H9 (cell line): Measurements from ENCODE around the gene ERCC2. TPM values are rescaled to one million over a fixed set of nuclear protein-coding genes. Genes with fewer than 3 reads are reported as not detected.

Experiments used
- DNase-seq: peaks from one replicate; pipeline ENCODE4 v3.0.0-alpha.2; 2017
- H2AFZ ChIP-seq: one replicate; pipeline ENCODE4 v1.6.1; 2013; ENCODE audit warnings: mild to moderate bottlenecking, low read length, control low read depth, moderate library complexity
- H2AK5ac ChIP-seq: 2 replicates; pipeline ENCODE4 v1.6.1; 2013; ENCODE audit warnings: low read length, control low read depth, mixed read lengths; ENCODE audit not compliant: insufficient read length
- H2BK120ac ChIP-seq: one replicate; pipeline ENCODE4 v1.6.1; 2013; ENCODE audit warnings: low read depth, mild to moderate bottlenecking, low read length, control low read depth, inconsistent platforms; ENCODE audit not compliant: poor library complexity, severe bottlenecking
- H2BK12ac ChIP-seq: 2 replicates; pipeline ENCODE4 v1.6.1; 2013; ENCODE audit warnings: low read length, control low read depth, mixed read lengths, low read depth; ENCODE audit not compliant: insufficient read length
- H2BK15ac ChIP-seq: 2 replicates; pipeline ENCODE4 v1.6.1; 2013; ENCODE audit warnings: low read depth, low read length, control low read depth
- H2BK20ac ChIP-seq: one replicate; pipeline ENCODE4 v1.6.1; 2013; ENCODE audit warnings: low read depth, mild to moderate bottlenecking, low read length, control low read depth, inconsistent platforms; ENCODE audit not compliant: poor library complexity, severe bottlenecking
- H2BK5ac ChIP-seq: 2 replicates; pipeline ENCODE4 v1.6.1; 2013; ENCODE audit warnings: low read length, control low read depth, mixed read lengths; ENCODE audit not compliant: insufficient read length
- H3K14ac ChIP-seq: 2 replicates; pipeline ENCODE4 v1.6.1; 2013; ENCODE audit warnings: low read length, control low read depth; ENCODE audit not compliant: insufficient read depth
- H3K18ac ChIP-seq: 2 replicates; pipeline ENCODE4 v1.6.1; 2013; ENCODE audit warnings: low read depth, mild to moderate bottlenecking, mixed read lengths, low read length, control low read depth; ENCODE audit not compliant: insufficient read length
- H3K23ac ChIP-seq: 2 replicates; pipeline ENCODE4 v1.6.1; 2013; ENCODE audit warnings: low read length, control low read depth, mixed read lengths, low read depth; ENCODE audit not compliant: insufficient read length
- H3K23me2 ChIP-seq: 2 replicates; pipeline ENCODE4 v1.6.1; 2013; ENCODE audit warnings: low read depth, mild to moderate bottlenecking, mixed read lengths, low read length, control low read depth; ENCODE audit not compliant: insufficient read length, poor library complexity, severe bottlenecking
- H3K27ac ChIP-seq: 2 replicates; pipeline ENCODE4 v1.5.1; 2013; ENCODE audit warnings: low read length, control low read depth, mixed read lengths, low read depth; ENCODE audit not compliant: insufficient read length
- H3K27me3 ChIP-seq: 2 replicates; pipeline ENCODE4 v1.6.1; 2013; ENCODE audit warnings: low read length, control low read depth, inconsistent platforms; ENCODE audit not compliant: insufficient read depth
- H3K4ac ChIP-seq: 2 replicates; pipeline ENCODE4 v1.6.1; 2013; ENCODE audit warnings: low read depth, mild to moderate bottlenecking, control low read depth, inconsistent platforms, low read length, moderate library complexity
- H3K4me1 ChIP-seq: 2 replicates; pipeline ENCODE4 v1.6.1; 2013; ENCODE audit warnings: low read length, control low read depth, inconsistent platforms; ENCODE audit not compliant: insufficient read depth
- H3K4me2 ChIP-seq: 2 replicates; pipeline ENCODE4 v1.6.1; 2013; ENCODE audit warnings: low read length, control low read depth, mixed read lengths; ENCODE audit not compliant: insufficient read length, insufficient read depth
- H3K56ac ChIP-seq: 2 replicates; pipeline ENCODE4 v1.6.1; 2013; ENCODE audit warnings: low read depth, mild to moderate bottlenecking, mixed read lengths, low read length, control low read depth; ENCODE audit not compliant: insufficient read length
- H3K79me1 ChIP-seq: 2 replicates; pipeline ENCODE4 v1.6.1; 2013; ENCODE audit warnings: low read depth, mild to moderate bottlenecking, moderate library complexity, low read length, control low read depth, inconsistent platforms; ENCODE audit not compliant: insufficient read depth, poor library complexity, severe bottlenecking
- H3K79me2 ChIP-seq: 2 replicates; pipeline ENCODE4 v1.6.1; 2013; ENCODE audit warnings: low read length, control low read depth, inconsistent platforms; ENCODE audit not compliant: insufficient read depth
- H3K9ac ChIP-seq: 2 replicates; pipeline ENCODE4 v1.6.1; 2013; ENCODE audit warnings: low read length, control low read depth, mixed read lengths; ENCODE audit not compliant: insufficient read length; ENCODE audit errors: extremely low read depth
- H3K9me3 ChIP-seq: one replicate; pipeline ENCODE4 v1.6.1; 2013; ENCODE audit warnings: low read depth, low read length, inconsistent platforms; ENCODE audit not compliant: control insufficient read depth
- H3T11ph ChIP-seq: one replicate; pipeline ENCODE4 v1.6.1; 2013; ENCODE audit warnings: mild to moderate bottlenecking, low read length, control low read depth, inconsistent platforms
- H4K20me1 ChIP-seq: one replicate; pipeline ENCODE4 v1.6.1; 2013; ENCODE audit not compliant: control insufficient read depth, insufficient read length, insufficient read depth
- H4K5ac ChIP-seq: 2 replicates; pipeline ENCODE4 v1.6.1; 2013; ENCODE audit warnings: low read depth, mild to moderate bottlenecking, mixed read lengths, low read length, control low read depth; ENCODE audit not compliant: insufficient read length
- H4K8ac ChIP-seq: replicated peaks from 2 replicates; pipeline ENCODE4 v1.6.1; 2013; ENCODE audit warnings: low read length, control low read depth, mixed read lengths, low read depth; ENCODE audit not compliant: insufficient read length
- H4K91ac ChIP-seq: 2 replicates; pipeline ENCODE4 v1.6.1; 2013; ENCODE audit warnings: low read depth, mild to moderate bottlenecking, moderate library complexity, mixed read lengths, low read length, control low read depth; ENCODE audit not compliant: insufficient read length
- H3K27ac Mint-ChIP-seq, 3 experiments: 2 replicates in 2 of 3; 3 replicates in 1 of 3; pipeline ENCODE4 v1.8.0; 2020 to 2021; ENCODE audit warnings: mixed read lengths in 3 of 3, mild to moderate bottlenecking in 1 of 3, moderate library complexity in 1 of 3
- H3K27me3 Mint-ChIP-seq: 2 replicates; pipeline ENCODE4 v1.8.0; 2021; ENCODE audit warnings: low read depth, mild to moderate bottlenecking, moderate library complexity, mixed read lengths
- H3K36me3 Mint-ChIP-seq, 3 experiments: 2 replicates in 2 of 3; 3 replicates in 1 of 3; pipeline ENCODE4 v1.8.0; 2020 to 2021; ENCODE audit warnings: low read depth in 3 of 3, mixed read lengths in 3 of 3; ENCODE audit not compliant: insufficient read depth in 1 of 3
- H3K4me1 Mint-ChIP-seq, 2 experiments: 2 replicates each; pipeline ENCODE4 v1.8.0; 2020; ENCODE audit warnings: mixed read lengths in 2 of 2
- H3K4me3 Mint-ChIP-seq, 2 experiments: 2 replicates in 1 of 2; 3 replicates in 1 of 2; pipeline ENCODE4 v1.8.0; 2020 to 2021; ENCODE audit warnings: mild to moderate bottlenecking in 2 of 2, mixed read lengths in 2 of 2, moderate library complexity in 1 of 2
- H3K9me3 Mint-ChIP-seq, 2 experiments: 2 replicates in 1 of 2; 3 replicates in 1 of 2; pipeline ENCODE4 v1.8.0; 2020; ENCODE audit warnings: mild to moderate bottlenecking in 2 of 2, mixed read lengths in 2 of 2, moderate library complexity in 1 of 2
- CTCF ChIP-seq: fragments of 200-600 bp; sonication (generic); conservative IDR thresholded peaks from 3 replicates; pipeline ENCODE4 v1.8.0; 2021; ENCODE audit warnings: antibody characterized with exemption, mild to moderate bottlenecking
- WGBS: extraction: QIAGEN DNeasy Blood & Tissue Kit; methylation state at CpG from one replicate; pipeline ENCODE4 v1.1.7; 2013; ENCODE audit warnings: missing lambda C conversion rate, low lambda C conversion rate, mixed read lengths; ENCODE audit not compliant: insufficient read length; ENCODE audit errors: extremely low coverage; 5-methylcytosine and 5-hydroxymethylcytosine counted together
- total RNA-seq: library from RNA; stranded (reverse); gene quantifications from 2 replicates; pipeline ENCODE4 v1.2.1, GENCODE V29; 2021

ERCC2 gene
- total RNA-seq, 1 experiment from 2014 or later: 98.7 TPM

GRCh38 chr19:45347570-45348366 lies 22.6 kb downstream of the ERCC2 start:
- DNase-seq: no peak
- H3K4ac ChIP-seq: no peak overlapping the region
- H3K4me1 ChIP-seq: 0 out of 2 replicates have a peak, but pooled peaks cover 2% of the 10 kb centered on the region
- no peak overlapping the region for H2AFZ ChIP-seq
- Mint-ChIP-seq H3K4me3 (no peak overlapping the region), H3K9me3 (no peaks in the 10 kb centered on the region), H3K36me3 (peaks cover 15 to 38% (median 33%) of the 10 kb centered on the region in 3 experiments; a peak in 6 of 7 replicates), H3K4me1 (peaks cover 8 to 20% of the 10 kb centered on the region in 2 experiments; a peak in 3 of 4 replicates), H3K27ac (no peak overlapping the region; a peak in 1 of 7 replicates), H3K27me3 (peaks cover 2% of the 10 kb centered on the region)
- no peak overlapping the region for H4K5ac ChIP-seq
- no peak overlapping the region for H2BK15ac ChIP-seq
- no peak overlapping the region for H3T11ph ChIP-seq
- H4K20me1 ChIP-seq: peaks cover 2% of the 10 kb centered on the region
- H2AK5ac ChIP-seq: no peak overlapping the region
- H2BK5ac ChIP-seq: no peak overlapping the region
- H3K79me1 ChIP-seq: no peaks in the 10 kb centered on the region
- no peak overlapping the region for H3K27ac ChIP-seq
- H3K23me2 ChIP-seq: peaks cover 2% of the 10 kb centered on the region
- no peak overlapping the region for H3K18ac ChIP-seq
- no peak overlapping the region for H2BK120ac ChIP-seq
- TF ChIP-seq CTCF: no peak
- H3K14ac ChIP-seq: no peak overlapping the region
- no peak overlapping the region for H4K91ac ChIP-seq
- H3K23ac ChIP-seq: no peak overlapping the region
- no peaks in the 10 kb centered on the region for H3K27me3 ChIP-seq
- no peak overlapping the region for H3K4me2 ChIP-seq
- no peaks in the 10 kb centered on the region for H3K9me3 ChIP-seq
- H2BK20ac ChIP-seq: no peak overlapping the region
- H3K56ac ChIP-seq: no peak overlapping the region
- H2BK12ac ChIP-seq: no peak overlapping the region
- WGBS: no CpG with 5 or more reads among the region's 25 CpGs
- H3K79me2 ChIP-seq: no peaks in the 10 kb centered on the region
- no peak overlapping the region for H3K9ac ChIP-seq
- no peak overlapping the region for H4K8ac ChIP-seq
